Activated T-cell treated with anti-CD3 and anti-CD28 coated beads for 48 hours (primary cell): Measurements from ENCODE around the gene PCBP3.
"Not testable (repeated sequence)": the region's sequence is repeated elsewhere in the genome, so short reads cannot be mapped to it uniquely, and the experiment has no call there.

ENCODE experiments used
- DNase-seq: peaks from one replicate; pipeline ENCODE4 v3.0.0-alpha.2; 2020; ENCODE audit warnings: low read depth

Gene PCBP3

DNA sequence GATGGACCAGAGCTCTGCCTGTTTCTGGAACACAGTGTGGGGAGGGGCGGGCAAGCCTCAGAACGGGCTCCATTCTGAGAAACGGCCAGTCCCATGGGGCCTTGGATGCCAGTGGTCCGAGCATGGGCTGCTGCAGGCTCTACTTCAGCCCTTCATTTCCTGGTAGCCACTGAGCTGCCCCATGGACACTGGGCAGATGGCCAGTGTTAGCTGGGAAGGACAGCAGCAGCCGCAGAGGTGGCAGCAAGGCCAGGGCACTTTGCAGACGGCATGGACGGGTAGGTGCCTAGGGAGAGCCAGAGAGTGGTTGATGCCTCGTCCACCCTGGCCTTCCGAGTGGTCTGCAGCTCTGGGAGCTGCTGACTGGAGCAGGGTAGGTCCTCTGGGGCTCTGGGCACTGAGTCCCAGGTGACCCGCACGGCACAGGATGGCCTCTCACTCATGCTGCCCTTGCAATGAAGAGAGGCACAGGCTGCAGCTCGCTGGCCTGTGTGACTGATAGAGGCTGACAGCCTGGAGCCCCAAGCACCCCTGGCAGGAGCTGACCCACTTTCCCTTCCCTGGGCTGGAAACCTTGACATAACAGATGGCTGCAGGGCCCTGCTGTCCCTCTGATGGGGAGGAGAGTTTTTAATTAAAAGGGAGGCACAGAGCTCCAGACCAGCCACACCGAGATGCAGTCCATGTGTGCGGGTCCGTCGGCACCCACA, 250.4 kb downstream of the PCBP3 start:
- no peak for DNase-seq

DNA sequence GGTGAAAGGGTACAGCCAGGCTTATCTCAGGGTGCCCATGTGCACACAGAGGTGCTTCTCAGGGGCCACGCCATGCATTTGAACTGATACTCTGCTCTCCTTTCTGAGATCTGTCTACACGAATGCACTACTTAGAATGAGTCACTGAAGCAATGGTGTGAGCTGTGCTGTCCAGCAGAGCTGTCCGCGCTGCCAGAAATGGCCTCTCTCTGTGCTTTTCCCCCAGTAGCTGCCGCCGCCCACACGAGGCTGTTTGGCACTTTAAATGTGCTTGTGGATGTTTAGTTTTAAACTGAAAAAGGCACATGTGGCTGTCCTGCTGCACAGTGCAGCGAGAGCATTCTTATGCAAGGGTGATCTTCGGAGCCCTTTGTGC, 250.9 kb downstream of the PCBP3 start:
- no peak for DNase-seq

DNA sequence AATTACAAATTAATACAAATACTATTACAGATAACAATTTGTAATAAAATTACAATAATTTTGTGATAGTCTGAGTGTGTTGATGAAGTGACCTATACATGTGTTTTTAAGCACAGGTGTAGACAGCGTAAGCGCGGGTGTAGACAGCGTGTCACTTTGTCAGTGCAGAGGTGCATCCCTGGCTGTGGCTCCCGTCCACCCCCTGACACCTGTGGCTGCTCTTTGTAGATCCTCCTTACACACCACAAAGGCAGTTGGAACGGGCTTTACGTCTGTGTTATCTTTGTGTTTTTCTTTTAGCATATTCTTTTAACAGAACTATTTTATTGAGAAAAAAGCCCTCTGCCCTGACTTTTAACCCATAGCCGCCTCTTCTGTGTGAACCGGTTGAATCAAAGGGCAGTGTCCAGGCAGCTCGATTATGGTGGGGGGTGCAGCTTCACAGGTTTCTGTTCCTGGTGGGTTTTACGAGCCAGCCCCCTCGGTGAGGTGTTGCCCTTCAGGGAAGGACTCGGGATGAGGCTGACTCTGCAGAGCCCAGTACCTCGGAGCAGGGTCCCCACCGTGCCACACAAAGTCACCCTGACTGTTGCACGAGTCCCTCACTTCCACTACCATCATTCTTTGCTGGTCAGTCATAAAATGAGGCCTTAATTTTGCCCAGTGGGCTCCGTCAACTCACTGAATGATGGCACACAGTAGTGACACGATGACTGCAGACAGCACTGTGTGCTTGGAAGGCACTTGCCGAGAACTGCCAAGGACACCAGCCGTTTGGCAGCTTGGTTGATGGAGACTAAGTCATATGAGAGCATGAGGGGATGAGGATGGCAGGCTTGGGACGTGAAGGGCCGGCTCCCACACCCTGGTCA, 251.6 kb downstream of the PCBP3 start:
- DNase-seq = no peak

DNA sequence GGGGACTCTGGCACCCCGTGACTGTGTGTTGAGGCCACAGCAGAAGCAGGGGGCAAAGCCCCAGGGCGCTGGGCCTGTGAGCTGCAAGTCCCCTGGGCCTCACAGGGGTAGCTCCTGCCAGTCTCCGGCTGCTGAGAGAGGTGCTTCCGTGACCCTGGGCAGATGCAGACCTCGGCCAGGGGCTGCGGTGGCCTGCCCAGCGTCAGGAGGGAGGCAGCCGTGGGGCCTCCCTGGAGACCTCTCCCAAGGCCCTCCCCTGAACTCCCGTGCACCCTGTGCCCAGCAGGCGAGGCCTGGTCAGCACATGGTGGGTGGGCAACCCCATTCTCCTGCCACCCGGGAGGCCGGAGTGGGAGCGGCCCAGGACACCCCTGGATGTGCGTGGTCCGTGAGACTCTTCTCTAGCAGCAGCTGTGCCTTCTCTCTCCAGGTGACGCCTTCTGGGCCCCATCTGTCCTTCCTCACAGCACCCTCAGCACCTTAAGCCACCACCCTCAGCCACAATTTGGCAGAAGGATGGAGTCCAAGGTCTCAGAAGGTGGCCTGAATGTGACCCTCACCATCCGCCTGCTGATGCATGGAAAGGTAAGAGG, 252.3 kb downstream of the PCBP3 start:
- no peak for DNase-seq

DNA sequence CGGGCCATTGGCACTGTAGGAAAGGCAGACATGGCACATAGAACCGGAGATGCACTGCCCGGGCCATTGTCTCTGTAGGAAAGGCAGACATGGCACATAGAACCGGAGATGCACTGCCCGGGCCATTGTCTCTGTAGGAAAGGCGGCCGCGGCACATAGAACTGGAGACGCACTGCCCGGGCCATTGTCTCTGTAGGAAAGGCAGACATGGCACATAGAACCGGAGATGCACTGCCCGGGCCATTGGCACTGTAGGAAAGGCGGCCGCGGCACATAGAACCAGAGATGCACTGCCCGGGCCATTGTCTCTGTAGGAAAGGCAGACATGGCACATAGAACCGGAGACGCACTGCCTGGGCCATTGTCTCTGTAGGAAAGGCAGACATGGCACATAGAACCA, 252.9 kb downstream of the PCBP3 start:
- not testable (repeated sequence) for DNase-seq

DNA sequence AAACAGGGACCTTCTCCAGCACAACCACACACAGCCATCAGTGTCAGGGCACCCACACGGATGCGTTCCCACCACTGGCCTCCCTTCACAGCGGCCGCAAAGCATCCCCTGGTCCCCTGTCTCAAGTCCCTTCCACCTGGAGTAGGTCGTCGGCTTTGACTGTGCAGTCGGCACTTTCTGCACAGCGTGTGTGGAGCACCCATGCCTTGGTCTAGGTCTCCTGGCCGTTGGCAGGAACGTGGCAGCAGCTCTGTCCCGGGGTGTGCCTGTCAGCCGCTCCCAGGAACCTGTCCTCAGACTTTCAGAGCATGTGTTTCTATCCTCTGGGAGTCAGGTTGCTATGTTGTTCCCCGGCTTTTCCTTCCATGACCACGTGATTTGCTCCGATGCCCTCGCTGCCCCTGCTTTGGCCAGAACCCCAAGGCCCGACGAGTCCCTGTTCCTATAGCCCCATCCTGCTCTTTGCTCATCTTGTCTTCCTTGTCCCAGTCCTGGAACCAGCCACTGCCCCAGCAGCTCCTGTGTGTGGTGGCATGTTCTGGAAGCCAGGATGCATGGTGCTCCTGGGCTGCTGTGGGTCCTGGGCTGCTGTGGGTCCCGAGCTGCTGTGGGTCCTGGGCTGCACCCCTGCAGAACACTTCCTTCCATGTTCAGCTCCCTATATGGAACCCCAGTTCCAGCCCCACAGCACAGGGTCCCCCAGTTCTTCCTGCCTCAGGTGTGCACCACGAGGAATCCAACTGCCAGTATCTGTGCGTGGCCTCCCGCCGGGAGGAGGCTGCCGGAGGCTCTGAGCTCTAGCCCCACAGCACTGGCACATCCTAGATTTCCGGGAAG, 253.9 kb downstream of the PCBP3 start:
- DNase-seq = no peak

DNA sequence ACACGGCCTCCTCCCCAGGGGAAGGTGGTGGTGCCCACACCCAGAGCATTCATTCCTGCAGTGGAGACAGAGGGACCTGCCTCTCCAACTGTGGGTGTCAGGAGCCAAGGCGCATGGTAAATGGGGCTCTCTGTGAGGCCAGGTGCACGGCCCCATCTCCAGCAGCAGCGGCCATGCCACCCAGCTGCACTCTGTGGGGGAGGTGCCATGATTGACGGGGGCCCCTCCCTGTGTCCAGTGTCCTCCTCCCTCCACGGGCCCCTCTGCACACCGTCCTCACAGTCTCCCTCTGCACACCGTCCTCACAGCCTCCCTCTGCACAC, 254.5 kb downstream of the PCBP3 start:
- no peak for DNase-seq

DNA sequence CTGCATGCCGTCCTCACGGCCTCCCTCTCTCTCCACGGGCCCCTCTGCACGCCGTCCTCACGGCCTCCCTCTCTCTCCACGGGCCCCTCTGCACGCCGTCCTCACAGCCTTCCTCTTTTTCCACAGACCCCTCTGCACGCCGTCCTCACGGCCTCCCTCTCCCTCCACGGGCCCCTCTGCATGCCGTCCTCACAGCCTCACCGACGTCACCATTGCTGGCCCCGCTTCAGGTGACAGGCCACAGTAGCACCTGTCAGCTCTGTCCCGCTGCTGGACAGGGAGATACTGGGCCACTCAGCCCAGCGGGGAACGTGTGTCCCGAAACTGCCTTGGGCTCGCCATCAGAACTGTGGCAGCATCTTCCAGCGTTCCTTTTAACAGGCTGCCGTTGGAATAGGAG, 255.3 kb downstream of the PCBP3 start:
- DNase-seq = no peak

DNA sequence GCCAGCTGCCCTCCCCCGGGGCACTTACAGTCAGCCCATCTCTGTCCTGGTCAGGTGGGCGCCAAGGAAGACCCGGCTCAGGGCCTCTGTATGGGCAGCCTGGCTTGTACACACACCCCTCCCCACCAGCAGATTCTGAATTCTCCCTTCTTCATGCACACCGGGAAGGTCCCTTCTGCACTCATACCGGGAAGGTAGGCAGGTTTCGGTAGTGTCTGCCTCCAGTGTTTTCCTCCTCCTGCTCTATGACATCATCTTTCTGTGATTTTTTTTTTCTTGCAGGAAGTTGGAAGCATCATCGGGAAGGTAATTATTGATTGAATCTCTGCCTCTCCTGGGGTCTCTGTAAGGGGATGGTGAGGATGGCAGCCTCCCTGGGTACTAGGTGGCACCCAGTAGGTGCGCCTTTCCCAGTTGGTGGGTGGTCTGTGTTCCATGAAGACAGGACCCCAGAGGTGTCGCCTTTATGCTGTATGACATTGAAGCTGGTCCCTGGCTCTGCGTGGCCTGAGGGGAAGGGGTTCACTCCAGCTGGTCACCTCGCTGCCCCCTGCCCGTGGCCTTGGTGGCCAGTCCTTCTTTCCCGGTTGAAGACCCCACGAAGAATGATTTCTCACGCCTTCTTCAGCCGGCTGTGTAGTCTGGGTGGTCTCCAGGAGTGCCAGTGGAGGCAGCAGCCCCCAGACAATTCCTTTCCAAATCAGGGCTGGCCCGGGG, 255.9 kb downstream of the PCBP3 start:
- DNase-seq = no peak

DNA sequence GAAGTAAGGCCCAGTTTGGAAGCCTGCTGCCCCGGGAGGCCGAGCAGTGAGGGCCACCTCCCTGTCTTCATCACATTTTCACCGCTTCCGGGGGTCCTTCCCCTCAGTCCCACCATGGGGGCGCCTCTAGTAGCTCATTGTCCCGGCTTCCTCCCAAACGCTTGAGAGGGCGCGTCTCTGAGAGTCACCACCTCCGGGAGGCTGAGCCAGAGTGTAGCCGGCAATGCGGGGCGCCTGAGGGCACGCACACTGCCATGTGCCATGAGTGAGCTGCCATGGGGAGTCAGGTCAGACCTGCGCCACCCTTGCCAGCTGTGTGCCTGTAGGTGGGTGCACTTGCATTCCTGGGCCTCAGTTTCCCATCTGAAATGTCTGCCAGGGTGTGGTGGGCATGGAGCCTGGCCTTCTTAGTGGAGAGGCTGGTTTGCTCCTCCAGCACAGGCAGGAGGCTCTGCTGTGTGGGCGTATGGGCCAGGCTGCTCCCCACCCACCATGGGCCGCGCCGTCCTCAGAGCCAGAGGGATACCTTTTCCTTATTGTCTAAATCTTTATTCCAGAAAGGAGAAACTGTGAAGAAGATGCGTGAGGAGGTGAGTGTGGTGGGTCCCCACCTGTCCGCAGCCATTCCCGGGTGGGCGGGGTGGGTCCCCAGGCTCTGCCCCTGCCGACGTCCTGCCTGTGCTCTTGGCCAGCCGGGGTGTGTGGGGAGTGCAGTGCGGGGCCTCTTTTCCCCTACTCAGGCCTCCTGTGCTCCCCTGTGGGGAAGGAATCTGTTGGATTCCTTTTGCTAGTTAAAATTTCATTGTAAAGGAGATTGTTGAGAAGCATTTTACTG, 256.7 kb downstream of the PCBP3 start:
- DNase-seq = no peak

DNA sequence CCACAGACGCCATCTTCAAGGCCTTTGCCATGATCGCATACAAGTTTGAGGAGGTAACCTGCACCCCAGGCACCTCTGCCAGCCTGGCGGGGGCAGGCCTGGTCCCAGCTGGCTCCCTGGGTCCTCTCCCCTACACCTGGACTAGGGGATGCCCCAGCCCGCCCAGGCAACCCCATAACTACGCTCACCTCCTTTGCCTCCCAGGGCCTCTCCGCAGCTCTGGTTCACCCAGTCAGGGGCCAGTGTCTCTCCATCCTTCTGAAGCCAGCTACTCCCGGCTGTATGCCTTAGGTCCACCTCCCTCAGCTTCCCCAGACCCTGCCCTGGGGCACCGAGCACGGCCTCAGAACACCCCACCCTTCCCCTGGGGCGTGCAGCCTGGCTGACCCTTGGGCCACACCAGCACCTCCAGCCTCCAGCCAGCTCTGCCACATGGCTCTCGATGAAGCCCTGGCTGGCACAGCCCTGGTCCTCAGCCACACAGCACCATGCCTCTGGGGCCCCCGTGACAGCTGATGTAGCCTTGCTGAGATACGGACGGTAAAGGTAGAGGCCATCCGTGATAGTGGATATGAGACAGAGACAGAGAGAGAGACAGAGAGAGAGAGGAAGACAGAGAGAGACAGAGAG, 257.7 kb downstream of the PCBP3 start:
- DNase-seq = no peak

DNA sequence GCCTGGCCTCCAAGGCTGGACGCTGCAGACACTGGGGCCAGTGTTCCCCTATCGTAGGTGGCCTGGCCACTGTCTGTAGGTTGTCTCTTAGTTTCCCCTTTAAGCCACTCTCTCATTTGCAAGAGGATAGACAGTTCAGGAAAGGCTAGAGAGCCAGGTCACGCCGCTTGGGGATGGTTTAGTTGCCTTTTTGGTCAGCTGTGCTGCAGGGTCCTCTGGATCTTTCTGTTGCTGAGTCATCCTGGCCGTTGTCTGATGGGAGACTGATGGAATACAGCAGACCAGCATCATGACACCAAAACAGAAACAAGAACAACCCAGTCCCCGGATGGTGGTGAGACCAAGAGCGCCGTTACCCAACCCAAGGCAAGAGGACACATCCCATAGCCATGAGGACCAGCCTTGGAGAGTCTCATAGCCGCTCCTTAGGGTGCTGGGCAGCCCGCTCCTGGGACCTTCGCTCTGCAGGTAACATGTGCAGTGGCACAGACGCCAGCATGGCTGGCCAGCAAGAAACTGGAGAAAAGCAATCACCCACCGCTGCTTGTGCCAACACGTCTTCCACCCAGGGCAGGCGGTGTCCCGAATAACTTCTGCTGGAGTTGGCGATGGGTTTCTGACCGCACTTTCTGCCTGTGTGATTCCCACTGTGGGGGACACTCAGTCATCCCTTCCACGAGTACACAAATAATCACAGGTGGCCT, 258.9 kb downstream of the PCBP3 start:
- DNase-seq = no peak

DNA sequence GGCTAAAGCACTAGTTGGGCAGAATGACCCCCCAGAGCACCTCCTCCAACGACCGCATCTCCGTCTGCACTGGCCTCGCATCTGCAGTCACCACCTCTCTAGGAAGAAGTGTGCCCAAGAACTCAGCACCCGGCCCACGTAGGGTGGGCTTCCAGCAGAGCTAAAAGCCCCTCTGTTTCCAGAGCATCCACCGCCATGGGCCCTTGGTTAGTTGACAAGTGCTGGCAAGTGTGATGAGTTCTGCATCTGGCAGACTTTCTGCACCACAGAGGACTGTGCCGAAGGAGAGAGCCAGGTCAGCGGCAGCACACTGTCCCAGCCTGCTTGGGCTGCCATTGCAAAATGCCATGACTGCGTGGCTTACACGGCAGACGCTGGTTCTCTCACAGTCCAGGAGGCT, 261.7 kb downstream of the PCBP3 start:
- DNase-seq = no peak

DNA sequence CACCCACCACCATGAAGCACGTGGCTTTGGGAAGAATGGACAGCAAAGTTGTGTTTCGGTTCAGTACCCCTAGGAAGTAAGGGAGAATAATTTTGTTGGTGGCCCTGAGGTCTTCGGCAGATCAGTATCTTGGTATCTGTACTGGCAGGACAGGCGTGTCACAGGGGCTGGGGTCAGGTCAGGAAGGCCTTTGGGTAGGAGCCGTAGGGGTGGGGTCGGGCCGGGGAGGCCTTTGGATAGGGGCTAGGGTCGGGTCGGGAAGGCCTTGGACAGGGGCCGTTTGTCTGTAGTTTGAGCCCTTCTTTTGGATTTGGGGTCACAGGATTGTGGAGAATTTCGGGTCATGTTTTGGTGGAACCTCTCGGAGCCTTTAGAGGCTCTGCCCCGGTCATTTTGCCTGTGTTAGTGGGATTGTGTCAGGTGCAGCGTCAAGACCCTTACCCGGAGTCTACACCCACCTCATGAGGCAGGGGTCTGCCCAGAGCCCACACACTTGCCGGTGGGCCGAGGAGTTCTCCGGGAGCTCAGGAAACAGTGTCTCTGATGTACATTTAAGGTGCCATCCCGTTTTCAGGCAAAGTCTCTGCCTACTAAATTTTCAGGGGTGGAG, 262.8 kb downstream of the PCBP3 start:
- no peak for DNase-seq

DNA sequence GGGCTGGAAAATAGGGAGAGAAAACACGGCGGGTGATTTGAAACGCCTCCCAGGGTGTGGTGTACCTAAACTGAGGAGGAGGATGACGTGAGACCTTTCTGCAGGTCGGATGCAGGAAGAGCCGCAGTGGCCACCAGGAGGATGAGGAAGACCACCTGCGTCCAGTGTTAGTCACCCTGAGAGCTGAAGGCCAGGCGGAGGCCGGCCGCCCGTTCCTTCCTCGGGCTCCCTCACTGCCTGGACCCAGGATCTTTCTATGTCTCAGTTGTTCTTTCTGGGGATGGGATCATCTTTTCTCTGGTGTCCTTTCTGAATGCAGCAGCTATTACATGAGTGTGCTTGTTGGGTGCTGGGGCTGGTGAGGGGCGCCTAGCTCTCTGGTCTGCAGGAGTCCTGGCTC, 263.3 kb downstream of the PCBP3 start:
- DNase-seq = no peak

DNA sequence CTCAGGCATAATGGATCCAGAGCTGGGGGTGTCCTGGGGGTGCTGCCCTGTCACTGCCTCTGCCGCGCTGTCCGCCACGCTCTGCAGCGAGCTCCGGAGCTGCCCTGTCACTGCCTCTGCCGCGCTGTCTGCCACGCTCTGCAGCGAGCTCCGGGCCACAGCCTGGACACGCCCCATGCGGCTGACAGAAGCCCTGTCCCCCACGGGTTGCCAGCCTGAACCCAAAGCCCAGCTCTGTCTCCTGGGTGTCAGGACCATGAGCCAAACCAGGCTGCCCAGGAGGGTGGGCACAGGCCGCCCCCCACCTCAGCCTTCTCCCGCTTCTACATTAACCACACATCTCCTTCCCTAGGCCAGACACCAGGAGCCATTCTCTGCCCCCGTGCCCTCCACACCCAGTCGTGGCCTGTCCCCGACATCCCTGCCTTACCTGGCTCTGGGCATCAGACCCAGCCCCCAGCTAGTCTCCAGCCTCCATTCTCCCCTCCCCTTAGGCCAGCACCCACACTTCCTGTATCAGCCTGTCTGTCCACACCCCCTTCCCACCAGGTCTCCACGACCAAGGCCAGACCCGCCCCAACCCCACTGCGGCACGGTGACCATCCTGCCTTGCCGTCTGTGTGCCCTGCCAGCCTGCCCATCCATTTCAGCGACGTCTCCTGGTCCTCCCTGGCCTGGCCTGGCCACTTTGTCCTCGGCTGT, 265.2 kb downstream of the PCBP3 start:
- DNase-seq = no peak

DNA sequence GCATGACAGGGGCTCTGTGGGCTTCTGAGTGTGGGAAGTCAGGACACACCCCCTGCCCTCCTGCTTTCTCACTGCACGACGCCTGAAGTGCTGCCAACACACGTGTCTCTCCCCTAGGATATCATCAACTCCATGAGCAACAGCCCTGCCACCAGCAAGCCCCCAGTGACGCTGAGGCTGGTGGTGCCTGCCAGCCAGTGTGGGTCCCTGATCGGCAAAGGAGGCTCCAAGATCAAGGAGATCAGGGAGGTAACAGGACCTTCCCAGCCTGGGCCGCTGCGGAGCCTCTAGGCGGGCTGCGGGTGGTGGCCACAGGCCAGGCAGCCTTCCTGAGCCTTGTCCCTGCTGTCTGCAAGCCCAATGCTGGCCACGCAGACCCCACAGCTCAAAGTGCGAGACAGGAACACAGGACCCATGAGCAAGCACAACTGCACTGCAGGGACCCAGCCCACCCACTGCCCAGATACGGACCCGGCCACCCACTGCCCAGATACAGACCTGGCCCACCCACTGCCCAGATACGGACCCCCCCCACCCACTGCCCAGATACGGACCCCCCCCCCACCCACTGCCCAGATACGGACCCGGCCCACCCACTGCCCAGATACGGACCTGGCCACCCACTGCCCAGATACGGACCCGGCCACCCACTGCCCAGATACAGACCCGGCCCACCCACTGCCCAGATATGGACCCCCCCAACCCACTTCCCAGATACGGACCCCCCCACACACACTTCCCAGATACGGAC, 265.9 kb downstream of the PCBP3 start:
- DNase-seq = no peak

DNA sequence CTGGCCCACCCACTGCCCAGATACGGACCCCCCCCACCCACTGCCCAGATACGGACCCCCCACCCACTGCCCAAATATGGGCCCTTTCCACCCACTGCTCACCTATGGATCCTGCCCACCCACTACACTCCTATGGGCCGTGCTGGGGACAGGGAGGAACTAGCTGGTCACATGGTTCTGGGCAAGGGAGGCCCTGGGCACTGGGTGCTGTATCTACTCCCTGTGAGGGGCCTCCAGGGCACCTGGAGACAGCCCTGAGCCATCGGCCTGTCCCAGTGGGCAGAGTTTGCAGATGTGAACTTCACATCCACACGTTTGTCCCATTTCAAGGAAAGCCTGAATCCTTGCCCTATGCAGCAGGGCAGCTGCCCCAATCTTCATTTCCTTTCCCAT, 266.6 kb downstream of the PCBP3 start:
- DNase-seq = no peak
